NCI-H187 (cell line): ENCODE measurements around the gene KRTCAP3.
"Not testable (repeated sequence)": the region's sequence is repeated elsewhere in the genome, so short reads cannot be mapped to it uniquely, and the experiment has no call there.

Source experiments
- DNase-seq, 2 experiments: peaks; one replicate each; lab custom pipeline; 2025; lab: John Stamatoyannopoulos, UW

Gene KRTCAP3, protein sequence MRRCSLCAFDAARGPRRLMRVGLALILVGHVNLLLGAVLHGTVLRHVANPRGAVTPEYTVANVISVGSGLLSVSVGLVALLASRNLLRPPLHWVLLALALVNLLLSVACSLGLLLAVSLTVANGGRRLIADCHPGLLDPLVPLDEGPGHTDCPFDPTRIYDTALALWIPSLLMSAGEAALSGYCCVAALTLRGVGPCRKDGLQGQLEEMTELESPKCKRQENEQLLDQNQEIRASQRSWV

GRCh38 chr2:27441958-27442919 lies at the start of gene KRTCAP3:
Gene KRTCAP3, plus strand, starts transcription at chr2:27442381. Its CDS starts 32 bp downstream, at chr2:27442413.
- peak in 1 of 2 experiments; percentile 61 for DNase-seq

- no peak for DNase-seq
Measured at GRCh38 chr2:27393225-27393624, 49.0 kb upstream of the KRTCAP3 start.

DNA sequence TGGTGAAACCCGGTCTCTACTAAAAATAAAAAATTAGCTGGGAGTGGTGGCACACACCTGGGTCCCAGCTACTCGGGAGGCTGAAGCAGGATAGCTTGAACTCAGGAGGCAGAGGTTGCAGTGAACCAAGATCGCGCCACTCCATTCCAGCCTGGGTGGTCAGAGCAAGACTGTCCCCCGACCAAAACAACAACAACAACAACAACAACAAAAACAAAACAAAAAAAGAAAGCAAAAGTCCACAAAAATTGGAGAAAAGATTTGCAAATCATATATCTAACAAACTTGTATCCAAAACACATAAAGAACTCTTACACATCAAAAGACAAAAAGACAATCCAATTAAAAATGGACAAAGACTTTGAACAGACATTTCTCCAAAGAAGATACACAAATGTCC lies 43.2 kb upstream of the KRTCAP3 start:
- no peak for DNase-seq

- DNase-seq, result no peak
Measured at GRCh38 chr2:27400348-27401135, 41.6 kb upstream of the KRTCAP3 start.

DNA sequence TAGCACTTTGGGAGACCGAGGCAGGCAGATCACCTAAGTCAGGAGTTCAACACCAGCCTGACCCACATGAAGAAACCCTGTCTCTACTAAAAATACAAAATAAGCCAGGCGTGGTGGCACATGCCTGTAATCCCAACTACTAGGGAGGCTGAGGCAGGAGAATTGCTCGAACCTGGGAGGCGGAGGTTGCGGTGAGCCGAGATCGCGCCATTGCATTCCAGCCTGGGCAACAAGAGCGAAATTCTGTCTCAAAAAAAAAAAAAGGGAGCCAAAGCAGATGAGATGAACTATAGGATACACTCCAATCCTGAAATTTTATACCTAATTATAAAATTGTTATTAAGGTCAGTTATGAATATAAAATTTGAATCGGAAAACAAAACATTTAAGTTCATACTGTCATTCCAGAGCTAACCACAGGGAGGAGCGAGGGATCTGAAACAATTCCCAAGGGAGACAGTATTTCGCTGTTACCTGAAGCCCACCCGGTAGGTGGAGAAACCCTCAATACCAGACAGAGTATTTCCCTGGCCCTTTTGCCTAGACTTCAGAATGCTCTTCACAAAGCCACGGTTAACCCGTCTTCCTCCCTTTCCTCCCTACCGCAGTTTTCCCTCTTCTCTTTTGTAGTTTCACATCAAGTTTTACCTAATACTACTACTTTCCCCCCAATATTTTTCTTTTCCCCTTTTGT lies 34.2 kb upstream of the KRTCAP3 start:
- DNase-seq, result peak in 1 of 2 experiments; percentile 21

DNA sequence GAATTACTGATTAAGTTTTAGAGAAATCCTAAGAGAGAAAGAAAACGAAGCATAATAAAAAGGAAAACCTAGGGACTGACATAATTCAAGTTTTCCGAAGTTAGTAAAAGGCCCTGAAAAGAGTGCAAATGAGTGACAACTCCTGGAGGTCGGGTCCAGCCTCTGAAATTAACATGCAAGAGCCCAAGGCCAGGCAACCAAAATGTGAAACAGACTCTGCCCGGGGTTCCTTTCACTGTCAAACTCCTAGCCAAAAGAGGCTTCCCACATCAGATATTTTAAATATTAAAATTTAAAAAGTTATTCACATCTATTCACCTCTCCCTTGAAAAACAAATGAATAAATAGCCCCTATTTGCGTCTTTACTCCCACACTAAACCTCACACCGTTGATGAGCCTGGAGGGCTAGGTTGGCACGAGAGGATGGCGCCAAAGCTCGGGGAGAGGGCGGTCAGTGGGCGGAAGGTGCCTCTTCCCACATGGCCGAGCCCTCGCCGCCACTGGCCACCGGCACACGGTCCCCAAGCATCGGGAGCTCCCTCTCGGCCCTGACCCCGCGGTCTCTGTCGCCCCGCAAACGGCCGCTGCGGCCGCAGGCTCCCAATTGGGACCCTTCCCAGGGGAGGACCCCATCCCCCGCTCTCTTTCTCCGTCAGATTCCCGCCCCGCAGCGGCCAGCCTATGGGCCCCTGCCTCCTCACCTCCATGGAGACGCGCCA lies 33.4 kb upstream of the KRTCAP3 start:
- no peak for DNase-seq

DNA sequence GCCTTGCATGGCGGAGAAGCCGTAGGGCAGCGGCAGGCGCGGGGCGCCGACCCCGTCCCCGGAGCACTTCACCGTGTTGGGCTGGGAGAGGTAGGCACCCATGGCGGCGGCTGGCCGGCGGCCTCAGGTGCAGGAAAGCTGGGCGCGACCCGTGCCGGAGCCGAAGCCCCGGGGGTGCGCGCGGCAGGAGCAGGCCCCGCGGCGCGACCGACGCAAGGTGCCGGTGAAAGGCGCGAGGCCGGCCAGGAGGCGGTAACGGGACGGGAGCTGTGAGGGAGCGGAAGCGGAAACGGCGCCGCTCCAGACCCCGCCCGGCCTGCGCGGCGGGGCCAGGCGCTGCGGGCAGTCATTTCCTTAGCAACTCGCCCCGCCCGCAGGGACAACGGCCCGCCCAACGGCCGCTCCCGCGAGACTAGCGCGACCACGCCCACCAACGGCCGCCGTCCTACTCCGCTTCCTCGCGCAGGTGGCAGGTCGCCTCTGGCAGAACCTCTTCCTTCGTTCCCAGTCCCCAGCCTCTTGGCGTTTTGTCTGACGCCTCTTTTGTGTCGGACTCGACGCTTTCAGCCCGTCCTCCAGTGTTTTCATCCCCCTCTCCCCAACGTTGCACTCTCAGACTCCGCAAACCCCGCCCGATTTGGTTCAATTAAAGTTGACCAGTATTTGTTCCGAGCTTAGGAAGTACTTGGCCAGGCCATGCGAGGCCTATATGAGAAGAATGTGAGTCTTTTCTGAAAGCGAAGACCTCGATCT lies 32.7 kb upstream of the KRTCAP3 start, which contains the start of gene PPM1G:
TSS of gene PPM1G (minus strand) at position 271 of the 753 bp plus-strand sequence. CDS start at position 102, 169 bp downstream.
- peak; percentile 97 for DNase-seq

DNA sequence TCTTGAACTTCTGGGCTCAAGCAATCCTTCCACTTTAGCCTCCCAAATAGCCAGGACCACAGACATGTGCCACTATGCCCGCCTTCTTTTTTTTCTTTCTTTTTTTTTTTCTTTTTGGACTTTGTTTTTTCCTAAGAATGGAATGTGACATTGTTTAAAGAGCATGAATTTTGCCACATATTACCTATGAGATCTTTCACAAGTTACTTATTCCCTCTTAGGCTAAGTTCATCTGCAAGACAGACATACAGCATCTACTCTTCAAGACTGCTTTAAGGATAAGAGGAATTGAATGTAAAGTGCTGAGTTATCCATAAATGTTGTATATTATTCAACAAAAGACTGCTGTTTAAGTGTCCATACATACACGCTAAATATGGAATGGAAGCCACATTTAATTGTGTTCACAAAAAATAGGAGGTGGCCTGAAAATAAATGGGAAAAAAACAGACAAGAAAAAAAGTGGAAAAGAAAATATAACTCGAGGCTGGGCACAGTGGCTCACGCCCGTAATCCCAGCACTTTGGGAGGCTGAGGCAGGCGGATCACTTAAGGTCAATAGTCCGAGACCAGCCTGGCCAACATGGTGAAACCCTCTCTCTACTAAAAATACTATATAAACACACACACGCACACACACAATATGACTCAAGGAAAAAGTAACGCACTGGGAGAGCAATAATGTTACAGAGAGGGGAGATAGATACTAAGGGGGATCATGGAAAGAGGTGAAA lies 29.6 kb upstream of the KRTCAP3 start:
- no peak for DNase-seq

DNA sequence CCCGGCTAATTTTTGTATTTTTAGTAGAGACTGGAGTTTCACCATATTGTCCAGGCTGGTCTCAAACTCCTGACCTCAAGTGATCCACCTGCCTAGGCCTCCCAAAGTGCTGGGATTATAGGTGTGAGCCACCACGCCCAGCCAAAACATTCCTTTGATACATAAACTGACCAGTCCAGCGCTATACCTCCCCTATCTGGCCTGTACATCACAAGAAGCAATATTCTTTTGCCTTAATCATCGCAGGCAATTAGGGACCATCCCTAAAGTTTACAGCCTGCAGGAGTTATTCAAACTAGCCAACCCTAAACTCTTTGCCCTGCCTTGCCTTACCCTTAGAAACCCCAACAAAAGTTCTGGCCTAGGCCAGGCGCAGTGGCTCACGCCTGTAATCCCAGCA lies 26.0 kb upstream of the KRTCAP3 start:
- no peak for DNase-seq

GRCh38 chr2:27420996-27421395 lies 21.2 kb upstream of the KRTCAP3 start:
- DNase-seq, result no peak

DNA sequence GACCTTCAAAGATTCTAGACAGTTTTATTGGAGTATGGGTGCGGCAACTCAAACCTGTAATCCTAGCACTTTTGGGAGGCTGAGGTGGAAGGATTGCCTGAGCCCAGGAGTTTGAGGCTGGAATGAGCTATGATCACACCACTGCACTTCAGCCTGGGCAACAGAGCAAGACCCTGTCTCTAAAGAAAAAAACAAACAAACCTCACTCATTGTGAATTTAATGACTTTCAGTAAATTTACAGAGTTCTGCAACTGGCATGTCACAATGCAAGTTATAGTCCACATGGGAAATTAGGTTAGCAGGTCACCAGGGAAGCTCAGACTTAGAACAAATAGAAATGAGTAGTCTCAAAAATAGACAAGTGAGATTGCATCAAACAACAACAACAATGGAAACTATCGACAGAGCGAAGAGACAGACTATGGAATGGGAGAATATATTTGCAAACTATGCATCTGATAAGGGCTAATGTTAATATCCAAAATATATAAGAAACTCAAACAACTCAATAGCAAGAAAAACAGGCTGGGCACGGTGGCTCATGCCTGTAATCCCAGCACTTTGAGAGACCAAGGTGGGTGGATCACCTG lies 20.4 kb upstream of the KRTCAP3 start:
- DNase-seq, result no peak

DNA sequence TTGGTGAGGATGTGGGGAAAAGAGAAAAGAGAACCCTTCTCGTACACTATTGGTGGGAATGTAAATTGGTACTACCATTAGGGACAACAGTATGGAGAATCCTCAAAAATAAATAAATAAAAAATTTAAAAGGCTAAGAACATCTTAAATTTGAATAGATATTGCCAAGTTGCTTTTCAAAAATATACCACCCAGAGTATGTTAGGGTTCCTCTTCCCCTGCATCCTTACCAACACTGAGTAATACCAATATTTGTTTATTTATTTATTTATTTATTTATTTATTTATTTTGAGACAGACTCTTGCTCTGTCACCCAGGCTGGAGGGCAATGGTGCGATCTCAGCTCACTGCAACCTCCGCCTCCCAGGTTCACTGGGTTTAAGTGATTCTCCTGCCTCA lies 19.2 kb upstream of the KRTCAP3 start:
- no peak for DNase-seq

DNA sequence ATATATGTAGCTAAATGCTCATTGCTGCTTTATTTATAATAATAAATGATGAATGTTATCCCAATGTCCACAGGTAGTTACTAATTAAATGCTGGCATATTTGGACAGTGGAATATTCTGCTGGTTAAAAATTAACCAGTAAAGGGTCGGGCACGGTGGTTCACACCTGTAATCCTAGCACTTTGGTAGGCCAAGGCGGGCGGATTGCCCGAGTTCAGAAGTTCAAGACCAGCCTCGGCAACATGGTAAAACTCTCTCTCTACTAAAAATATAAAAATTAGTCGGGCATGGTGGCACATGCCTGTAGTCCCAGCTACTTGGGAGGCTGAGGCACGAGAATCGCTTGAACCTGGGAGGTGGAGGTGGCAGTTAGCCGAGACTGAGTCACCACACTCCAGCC lies 17.1 kb upstream of the KRTCAP3 start:
- DNase-seq, result not testable (repeated sequence)

GRCh38 chr2:27427863-27428212 lies 14.3 kb upstream of the KRTCAP3 start:
- DNase-seq, result no peak

DNA sequence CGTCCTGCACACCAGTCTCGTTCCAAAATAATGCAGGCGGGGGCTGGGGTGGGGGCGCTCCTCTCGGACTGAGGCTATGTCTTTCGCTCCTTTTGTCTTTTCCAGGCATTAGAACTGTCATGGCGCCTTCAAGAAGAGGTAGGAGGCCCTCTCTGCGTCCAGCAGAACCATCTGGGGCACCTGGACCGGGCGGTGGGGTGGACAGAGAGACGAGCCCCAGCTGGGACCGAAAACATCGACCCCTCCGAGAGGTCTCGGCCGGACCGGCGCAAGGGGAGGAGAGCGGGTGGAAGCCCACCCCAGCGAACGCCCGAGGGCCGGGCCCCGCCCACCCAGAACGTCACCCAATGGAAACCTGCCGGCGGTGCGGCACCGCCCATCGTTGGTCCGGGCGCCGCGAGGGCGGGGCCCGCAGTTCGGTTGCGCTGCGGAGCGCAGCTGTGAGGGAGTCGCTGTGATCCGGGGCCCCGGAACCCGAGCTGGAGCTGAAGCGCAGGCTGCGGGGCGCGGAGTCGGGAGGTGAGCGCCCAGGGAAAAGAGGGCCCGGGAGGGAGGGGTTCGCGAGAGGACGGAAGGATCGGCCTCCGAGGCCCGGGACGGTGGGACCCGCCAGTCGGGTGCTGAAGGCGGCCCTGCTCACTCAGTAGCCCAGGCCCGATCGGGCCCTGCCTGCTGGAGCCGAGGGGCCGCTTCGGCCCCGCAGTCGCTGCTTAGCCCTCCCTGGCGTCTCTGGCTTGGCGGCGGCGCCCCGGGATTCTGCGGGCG lies 13.8 kb upstream of the KRTCAP3 start, which contains the start of gene NRBP1:
TSS of gene NRBP1 (plus strand) at position 419 of the 765 bp plus-strand sequence. CDS start 4,643 bp downstream, outside the sequence.
- DNase-seq, result peak; percentile 87 to 94

GRCh38 chr2:27428978-27429541 lies 13.1 kb upstream of the KRTCAP3 start:
- DNase-seq, result peak; percentile 52 to 65

GRCh38 chr2:27431395-27431794 lies 10.8 kb upstream of the KRTCAP3 start:
- no peak for DNase-seq

GRCh38 chr2:27435628-27436027 lies 6.6 kb upstream of the KRTCAP3 start:
- DNase-seq, result no peak
